Neutrophil (primary cell): ENCODE measurements around the gene MBOAT2.

Source experiments
- H3K27ac ChIP-seq: fragments of 200-600 bp; sonication (generic); 2 replicates; pipeline ENCODE4 v1.5.1; 2016; ENCODE audit warnings: mild to moderate bottlenecking, moderate library complexity
- H3K27me3 ChIP-seq: fragments of 200-600 bp; sonication (generic); 2 replicates; pipeline ENCODE4 v1.6.0; 2016; ENCODE audit warnings: mild to moderate bottlenecking
- H3K36me3 ChIP-seq: fragments of 200-600 bp; sonication (generic); 2 replicates; pipeline ENCODE4 v1.5.1; 2017
- H3K4me1 ChIP-seq, 2 experiments: fragments of 200-600 bp in 1 of 2; sonication (generic) in 1 of 2; 1 replicate in 1 of 2; 2 replicates in 1 of 2; pipeline versions ENCODE4 v1.5.1 to v1.6.1; 2013 to 2016; ENCODE audit warnings: low read depth in 1 of 2, low read length in 1 of 2, mild to moderate bottlenecking in 1 of 2, moderate library complexity in 1 of 2; ENCODE audit not compliant: control insufficient read depth in 1 of 2, insufficient read depth in 1 of 2
- H3K4me3 ChIP-seq, 2 experiments: fragments of 200-600 bp in 1 of 2; sonication (generic) in 1 of 2; 1 replicate in 1 of 2; 2 replicates in 1 of 2; pipeline ENCODE4 v1.5.1; 2013 to 2016; ENCODE audit warnings: low read depth in 1 of 2, low read length in 1 of 2, mild to moderate bottlenecking in 1 of 2, moderate library complexity in 1 of 2
- H3K9me3 ChIP-seq: fragments of 200-600 bp; sonication (generic); 2 replicates; pipeline ENCODE4 v1.5.1; 2016
- CTCF ChIP-seq: fragments of 200-600 bp; sonication (generic); IDR thresholded peaks from 2 replicates; pipeline ENCODE4 v1.5.1; 2016; ENCODE audit warnings: antibody characterized with exemption

The MBOAT2 gene

GRCh38 chr2:8802741-8803140 lies 200.7 kb downstream of the MBOAT2 start:
- Histone ChIP-seq H3K27ac (no peak overlapping the region), H3K9me3 (no peaks in the 10 kb centered on the region), H3K36me3 (peaks cover 99% of the 10 kb centered on the region), H3K4me1 (no peaks in the 10 kb centered on the region), H3K4me3 (no peak overlapping the region), H3K27me3 (no peaks in the 10 kb centered on the region)
- no peak for TF ChIP-seq CTCF
